GM23338 (cell line): ENCODE data around the gene NNAT.

Experiments
- CREB1 ChIP-seq: fragments of 250-450 bp; sonication (Bioruptor Pico); IDR thresholded peaks from 2 replicates; pipeline ENCODE4 v1.5.0; 2020; ENCODE audit warnings: low read depth, mild to moderate bottlenecking, moderate library complexity
- CTCF ChIP-seq, 2 experiments: fragments of 200-600 bp in 1 of 2; sonication (generic) in 1 of 2; conservative IDR thresholded peaks; 2 replicates each; pipeline versions ENCODE4 v1.5.1 to v1.6.1; 2016 to 2017; ENCODE audit warnings: antibody characterized with exemption in 2 of 2, low read depth in 2 of 2, mild to moderate bottlenecking in 2 of 2, moderate library complexity in 1 of 2
- EZH2phosphoT487 ChIP-seq: fragments of 200-600 bp; sonication (generic); IDR thresholded peaks from one replicate; pipeline ENCODE4 v1.8.1; 2018; ENCODE audit warnings: antibody characterized with exemption; ENCODE audit not compliant: unreplicated experiment
- POLR2AphosphoS5 ChIP-seq: IDR thresholded peaks from 2 replicates; pipeline ENCODE4 v1.6.1; 2016; ENCODE audit warnings: antibody characterized with exemption, low read depth
- REST ChIP-seq: IDR thresholded peaks from one replicate; pipeline ENCODE4 v1.6.1; 2018; ENCODE audit warnings: antibody characterized with exemption; ENCODE audit not compliant: unreplicated experiment

GRCh38 chr20:37524859-37525708, 4.0 kb downstream of the NNAT start:
- TF ChIP-seq CTCF (conservative IDR thresholded peaks at IDR 0.05; ENCODE audit: low read depth in 2 of 2), result no peak
- TF ChIP-seq REST, result no peak
- TF ChIP-seq CREB1 (CRISPR knock-in tag), result no peak
- no peak for TF ChIP-seq EZH2phosphoT487
- 0 out of 2 replicates have a peak, but pooled peaks have one; percentile 0 for TF ChIP-seq POLR2AphosphoS5
